NOMO-1 (cell line): Measurements from ENCODE around the gene FMNL3.

Experiments
- DNase-seq, 2 experiments: peaks; one replicate each; lab custom pipeline; 2025; ENCODE audit not compliant: unreplicated experiment in 2 of 2; lab: John Stamatoyannopoulos, UW

The FMNL3 gene

GRCh38 chr12:49680075-49680474 lies 27.1 kb downstream of the FMNL3 start:
- no peak for DNase-seq

DNA sequence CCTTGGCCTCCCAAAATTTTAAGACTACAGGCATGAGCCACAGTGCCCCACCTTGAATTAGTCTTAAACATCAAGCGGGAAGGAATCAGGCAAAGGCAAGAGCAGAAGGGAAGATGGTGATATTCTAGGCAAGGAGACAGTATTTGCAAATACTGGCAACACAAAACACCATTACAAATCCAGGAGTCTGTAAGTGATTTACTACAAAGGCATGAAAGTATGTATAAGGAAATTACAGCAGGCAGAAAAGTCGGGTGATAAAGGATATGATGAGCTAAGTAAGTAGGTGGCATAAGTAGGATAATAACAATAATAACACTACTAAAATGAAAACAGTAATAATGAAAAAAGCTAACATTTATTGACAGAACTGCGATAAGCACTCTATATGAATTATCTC lies 28.5 kb downstream of the FMNL3 start:
- DNase-seq: no peak

DNA sequence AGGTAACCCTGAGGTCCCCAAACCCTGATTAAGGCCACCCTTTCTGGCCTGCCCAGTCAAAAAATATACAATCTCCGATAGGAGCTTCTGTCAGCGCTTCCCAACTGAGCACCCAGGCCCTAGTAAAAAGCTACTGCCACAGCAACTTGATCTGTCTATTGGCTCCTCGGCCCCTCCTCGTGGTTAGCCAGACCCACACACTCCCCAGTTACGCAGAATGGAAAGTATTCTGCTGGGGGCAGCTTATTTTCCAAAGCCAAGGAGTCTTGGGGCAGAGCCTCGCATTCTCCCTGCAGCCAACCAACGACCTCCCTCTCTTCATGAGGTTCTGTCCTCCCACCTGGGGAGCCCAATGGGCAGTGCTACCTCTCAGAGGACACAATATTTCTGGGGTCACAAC lies 32.1 kb downstream of the FMNL3 start:
- no peak for DNase-seq

DNA sequence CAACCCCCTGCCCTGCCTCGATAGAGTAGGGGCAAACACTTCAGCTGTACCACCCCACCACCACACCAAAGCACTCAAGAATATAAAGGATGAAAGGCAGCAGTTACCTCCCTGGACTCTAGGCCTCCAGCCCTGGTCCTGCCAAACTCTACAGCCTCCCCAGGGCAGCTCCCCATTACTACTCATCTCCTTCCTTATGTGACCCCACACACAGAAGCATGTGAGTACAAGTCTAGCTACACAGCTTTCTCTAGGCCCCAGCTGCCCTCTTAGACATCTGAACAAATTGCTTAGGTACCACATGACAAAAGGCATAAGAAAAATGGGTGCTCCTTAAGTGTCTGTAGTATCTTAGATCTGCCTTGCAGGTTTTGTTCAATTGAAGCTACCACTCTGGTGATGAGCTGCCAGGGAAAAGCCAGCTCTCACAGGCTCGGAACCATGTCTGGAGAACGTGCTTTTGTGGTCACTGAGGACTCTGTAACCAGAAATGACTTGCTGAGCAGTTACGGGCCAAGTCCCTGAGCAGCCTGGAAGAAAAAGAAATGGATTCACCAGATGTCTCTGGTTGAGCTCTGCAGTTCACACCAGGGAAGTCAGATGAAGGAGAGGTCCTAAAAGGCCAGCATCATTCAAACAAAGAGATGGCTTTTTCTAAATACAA lies 32.8 kb downstream of the FMNL3 start:
- no peak for DNase-seq

- DNase-seq: no peak
Observed at GRCh38 chr12:49673446-49674317, 33.5 kb downstream of the FMNL3 start.

DNA sequence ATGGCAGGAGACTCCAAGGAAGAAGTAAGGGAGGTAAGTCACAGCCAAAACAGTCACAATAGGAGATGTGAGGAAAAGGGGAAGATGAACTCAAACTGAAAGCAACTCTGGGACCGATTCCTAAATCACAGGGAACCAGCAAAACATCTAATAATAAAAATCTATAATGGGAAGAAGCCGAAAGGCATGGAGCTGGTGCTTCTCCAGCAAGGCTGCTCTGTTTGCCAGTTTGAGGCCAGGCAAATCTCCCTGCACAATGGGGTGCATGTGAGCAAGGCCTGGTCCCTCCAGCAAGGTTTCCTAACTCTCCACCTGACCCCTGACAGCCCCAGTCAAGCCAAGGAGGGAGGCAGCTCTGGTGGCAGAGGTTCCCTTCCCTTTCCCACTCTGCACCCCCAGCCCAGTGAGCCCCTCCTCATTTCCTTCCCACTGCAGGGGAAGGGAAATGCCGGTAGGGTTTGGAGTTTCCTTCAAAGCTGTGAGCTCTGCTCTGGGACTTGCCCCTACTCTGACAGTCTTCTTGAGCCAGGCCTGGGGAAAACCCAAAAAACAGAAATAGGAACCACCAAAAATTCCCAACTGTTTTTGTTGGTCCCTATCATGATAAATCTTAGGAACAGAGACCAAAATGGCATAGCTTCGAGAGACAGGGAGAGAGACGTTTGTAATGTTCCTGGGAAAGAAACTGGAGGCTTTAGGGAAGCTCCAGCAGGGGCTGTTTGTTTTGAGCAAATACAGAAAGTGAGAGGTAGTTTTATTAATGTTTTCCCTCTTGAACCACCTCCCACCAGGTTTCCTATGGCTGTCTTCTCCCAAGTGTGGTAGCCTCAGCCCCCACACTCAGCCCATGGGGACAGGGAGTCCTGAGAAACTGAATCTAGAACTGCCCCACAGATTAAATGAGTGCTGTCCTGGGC lies 34.6 kb downstream of the FMNL3 start:
- peak in 1 of 2 experiments; percentile 9 for DNase-seq

DNA sequence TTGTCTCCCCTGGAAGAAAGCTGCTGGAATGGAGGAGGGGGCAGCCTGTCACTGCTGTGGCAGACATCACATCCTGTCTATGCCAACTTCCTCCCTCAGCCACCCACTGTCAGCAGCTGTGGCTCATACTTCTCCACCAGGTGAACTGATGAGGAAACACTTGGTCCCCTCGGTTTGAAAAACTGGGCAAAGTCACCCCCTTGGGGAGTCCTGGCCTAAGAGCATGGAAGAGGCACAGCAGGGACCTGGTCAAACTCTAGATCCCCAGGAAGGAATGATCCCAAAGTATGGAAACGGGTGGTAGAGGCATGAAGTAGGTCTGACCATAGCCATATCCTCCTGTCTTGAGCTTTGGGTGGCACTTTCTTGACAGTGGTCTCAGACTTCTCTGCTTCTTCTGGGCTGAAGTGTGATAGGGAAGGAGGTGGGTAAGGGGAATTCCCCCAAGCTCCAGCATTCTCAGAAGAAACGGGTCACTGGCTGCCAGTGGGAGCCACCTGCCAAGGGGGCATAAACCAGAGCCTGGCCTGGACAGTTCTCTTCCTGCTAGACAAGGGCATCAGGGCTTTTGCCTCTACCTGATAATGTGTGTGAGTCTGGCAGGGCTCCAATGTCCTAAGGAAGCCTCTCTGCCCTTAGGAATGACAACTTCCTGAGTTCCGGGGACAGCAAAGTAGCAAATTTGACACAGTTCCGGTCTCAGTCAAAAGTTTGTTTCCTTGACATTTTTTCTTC lies 36.0 kb downstream of the FMNL3 start:
- DNase-seq: peak in 1 of 2 experiments; percentile 35

DNA sequence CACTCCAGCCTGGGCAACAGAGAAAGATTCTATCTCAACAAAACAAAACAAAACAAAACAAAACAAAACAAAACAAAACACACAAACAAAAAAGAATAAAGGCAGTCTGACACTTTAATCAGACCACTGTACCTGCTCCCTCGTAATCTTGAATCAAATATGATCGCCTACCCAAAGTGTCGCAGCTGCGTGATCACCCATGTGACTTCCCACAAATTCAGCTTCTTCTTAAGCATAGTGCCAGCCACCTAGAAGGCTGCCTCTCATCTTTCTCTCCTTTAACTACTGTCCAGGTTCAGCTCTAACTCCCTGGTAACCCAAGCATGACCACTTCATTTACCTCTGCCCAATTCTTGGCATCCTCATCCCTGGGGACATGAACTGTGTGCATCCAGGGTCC lies 37.4 kb downstream of the FMNL3 start:
- no peak for DNase-seq

- no peak for DNase-seq
Observed at GRCh38 chr12:49667325-49668090, 39.7 kb downstream of the FMNL3 start.

DNA sequence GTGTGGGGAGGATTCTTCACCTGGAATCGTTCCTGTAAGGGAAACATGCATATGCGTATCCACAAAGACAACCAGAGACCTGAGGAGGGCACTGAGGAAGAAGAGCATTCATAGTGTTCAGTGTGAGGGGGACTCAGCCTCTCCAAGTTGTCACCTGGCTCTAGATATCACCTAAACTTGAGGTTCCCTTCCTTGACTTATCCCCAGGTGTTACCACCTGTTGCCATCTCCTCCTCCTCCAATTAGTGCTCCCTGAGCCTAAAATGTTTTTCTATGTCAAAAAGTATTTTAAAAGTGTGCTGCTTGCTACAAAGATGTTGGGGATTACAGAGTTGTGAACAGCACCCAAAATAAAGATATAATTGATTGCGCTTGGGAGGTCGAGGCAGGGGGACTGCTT lies 41.0 kb downstream of the FMNL3 start:
- DNase-seq: no peak

- no peak for DNase-seq
Observed at GRCh38 chr12:49665384-49665783, 41.8 kb downstream of the FMNL3 start.

DNA sequence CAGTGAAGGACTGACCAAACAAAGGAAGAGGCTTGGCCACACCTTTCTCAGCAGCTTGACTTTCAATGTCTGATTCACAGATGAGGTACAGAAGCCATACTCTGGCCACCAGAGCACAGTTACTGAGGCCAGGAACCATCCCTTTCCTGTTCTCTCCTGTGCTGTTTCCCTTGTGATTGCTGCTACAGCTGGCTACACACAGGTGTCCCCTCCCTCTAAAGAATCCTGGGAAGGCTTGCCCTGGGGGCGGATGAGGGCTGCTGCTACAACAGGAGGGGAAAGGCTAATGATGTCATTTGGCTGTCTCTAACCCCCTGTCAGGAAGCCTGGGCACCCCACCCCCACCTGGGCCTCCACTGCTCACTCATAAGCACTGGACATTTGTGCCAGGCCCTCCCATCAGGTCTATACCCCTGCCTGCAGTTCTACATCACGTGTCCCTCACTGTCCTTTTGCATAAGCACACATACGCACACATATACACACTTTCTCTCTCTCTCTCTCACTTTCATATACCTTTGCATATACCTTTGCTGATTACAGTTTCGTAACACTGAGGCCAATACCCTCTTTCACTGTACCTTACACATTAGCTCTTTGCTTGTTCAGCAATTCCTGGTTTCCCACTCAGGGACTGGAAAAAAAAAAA lies 42.5 kb downstream of the FMNL3 start:
- DNase-seq: no peak

GRCh38 chr12:49664167-49664566 lies 43.0 kb downstream of the FMNL3 start:
- DNase-seq: no peak

GRCh38 chr12:49662998-49663843 lies 44.0 kb downstream of the FMNL3 start:
- peak; percentile 96 to 97 for DNase-seq

DNA sequence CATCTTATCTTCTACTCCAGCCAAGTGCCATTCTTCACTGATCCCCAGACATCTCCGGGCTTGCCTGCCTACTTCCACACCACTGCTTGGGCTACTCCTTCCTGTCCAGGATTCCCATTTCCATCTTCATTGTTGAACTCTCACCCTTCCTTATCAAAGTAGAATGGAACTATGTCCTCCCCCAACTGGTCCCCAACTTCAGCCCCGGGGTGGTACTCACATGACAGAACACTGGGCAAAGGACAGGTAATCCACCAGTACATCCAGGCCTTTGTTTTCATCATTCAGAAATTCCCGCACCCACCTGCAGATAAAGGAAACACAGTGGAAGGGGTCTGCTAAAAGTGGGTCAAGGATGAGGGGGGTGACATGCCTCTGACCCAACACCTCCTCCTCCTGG lies 45.5 kb downstream of the FMNL3 start:
- no peak for DNase-seq

DNA sequence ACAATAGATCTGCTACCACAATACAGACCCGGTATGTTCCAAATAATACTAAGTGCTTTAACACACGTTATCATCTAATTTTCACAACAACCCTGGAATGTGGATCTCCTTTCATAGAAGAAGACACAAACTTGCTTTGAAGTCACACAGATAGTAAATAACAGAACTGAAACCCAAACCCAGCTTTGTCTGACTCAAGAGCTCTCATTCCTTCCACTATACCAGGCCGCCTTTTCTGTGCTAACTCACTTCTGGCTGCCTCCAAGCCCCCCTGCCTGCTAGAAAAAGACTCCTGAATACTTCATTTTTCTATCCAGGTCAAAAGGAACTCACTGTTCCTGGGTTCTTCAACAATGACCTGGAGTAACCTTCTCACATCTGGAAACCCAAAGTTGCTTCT lies 46.0 kb downstream of the FMNL3 start:
- DNase-seq: peak in 1 of 2 experiments; percentile 71

GRCh38 chr12:49659753-49660152 lies 47.5 kb downstream of the FMNL3 start:
- no peak for DNase-seq

GRCh38 chr12:49658276-49658675 lies 48.9 kb downstream of the FMNL3 start:
- DNase-seq: no peak
